SH-SY5Y (cell line): ENCODE results near the gene KCND1.

Experiments
- GATA2 ChIP-seq: IDR thresholded peaks from 2 replicates; pipeline ENCODE4 v1.6.1; 2011; ENCODE audit warnings: mild to moderate bottlenecking, low read depth, low read length
- GATA3 ChIP-seq: IDR thresholded peaks from 2 replicates; pipeline ENCODE4 v1.6.1; 2011; ENCODE audit warnings: low read depth, mild to moderate bottlenecking, low read length, moderate library complexity

The KCND1 gene

GRCh38 chrX:48971249-48972219, at the start of gene KCND1:
Gene KCND1 (minus strand): TSS chrX:48971844. CDS start chrX:48970271, 1,573 bp downstream.
- TF ChIP-seq GATA2: no peak
- TF ChIP-seq GATA3: no peak

- TF ChIP-seq GATA3 (no peak), GATA2 (no peak)
These were observed 48.1 kb upstream of the KCND1 start for GRCh38 chrX:49019599-49020249.

DNA sequence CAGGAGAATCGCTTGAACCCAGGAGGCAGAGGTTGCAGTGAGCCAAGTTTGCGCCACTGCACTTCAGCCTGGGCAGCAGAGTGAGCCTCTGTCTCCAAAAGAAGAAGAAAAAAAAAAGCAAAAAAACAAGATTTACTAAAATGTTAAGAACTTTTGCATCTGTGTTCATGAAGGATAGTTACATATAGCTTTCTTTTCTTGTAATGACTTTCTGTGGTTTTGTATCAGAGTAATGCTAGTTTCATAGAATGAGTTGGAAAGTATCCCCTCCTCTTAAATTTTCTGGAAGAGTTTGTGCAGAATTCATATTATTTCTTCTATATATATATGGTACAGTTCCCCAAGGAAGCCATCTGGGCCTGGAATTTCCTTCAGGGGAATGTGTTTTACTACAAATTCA, 47.4 kb upstream of the KCND1 start:
- TF ChIP-seq GATA3 (no peak), GATA2 (no peak)

GRCh38 chrX:49003696-49004095, 32.1 kb upstream of the KCND1 start:
- TF ChIP-seq GATA3 (no peak), GATA2 (no peak)

- TF ChIP-seq GATA3: no peak
- no peak for TF ChIP-seq GATA2
These were observed 30.7 kb upstream of the KCND1 start, which contains the start of gene GRIPAP1 for GRCh38 chrX:49002091-49002935. Gene GRIPAP1 (minus strand): TSS chrX:49002264. CDS start chrX:49002229, 35 bp downstream.

GRCh38 chrX:49001521-49002090, 30.0 kb upstream of the KCND1 start:
- no peak for TF ChIP-seq GATA2
- no peak for TF ChIP-seq GATA3

GRCh38 chrX:49000636-49001035, 29.0 kb upstream of the KCND1 start:
- TF ChIP-seq GATA3: no peak
- no peak for TF ChIP-seq GATA2

- no peak for TF ChIP-seq GATA2
- TF ChIP-seq GATA3: no peak
These were observed 27.4 kb upstream of the KCND1 start for GRCh38 chrX:48999030-48999429.

- no peak for TF ChIP-seq GATA3
- TF ChIP-seq GATA2: no peak
These were observed 26.7 kb upstream of the KCND1 start for GRCh38 chrX:48998391-48998790.

GRCh38 chrX:48997865-48998264, 26.2 kb upstream of the KCND1 start:
- TF ChIP-seq GATA3: no peak
- TF ChIP-seq GATA2: no peak

DNA sequence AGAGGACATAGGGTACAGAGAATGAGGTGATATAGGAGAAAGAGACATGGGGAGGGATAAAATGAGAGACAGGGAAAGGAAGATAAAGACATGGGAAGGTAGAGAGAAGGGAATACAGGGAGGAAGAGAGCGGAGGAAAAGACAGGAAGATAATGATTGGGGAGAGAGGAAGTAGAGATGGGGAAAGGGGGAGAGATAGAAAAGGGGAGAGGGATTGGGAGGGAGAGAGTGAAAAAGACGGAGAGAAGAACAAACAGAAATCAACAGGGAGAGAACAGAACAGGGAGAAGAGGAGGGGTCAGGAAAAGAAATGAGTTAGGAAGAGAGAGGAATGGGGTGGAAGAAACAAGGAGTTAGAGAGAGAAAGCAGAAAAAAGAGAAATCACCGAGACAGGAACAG, 25.8 kb upstream of the KCND1 start:
- TF ChIP-seq GATA2 (no peak), GATA3 (no peak)

GRCh38 chrX:48996969-48997368, 25.3 kb upstream of the KCND1 start:
- TF ChIP-seq GATA3: no peak
- TF ChIP-seq GATA2: no peak

- TF ChIP-seq GATA2: no peak
- TF ChIP-seq GATA3: no peak
These were observed 20.7 kb upstream of the KCND1 start for GRCh38 chrX:48992341-48992740.
